Lower leg skin (tissue), 4 donors: Measurements from ENCODE around the gene RAD23B. TPM values are rescaled to one million over a fixed set of nuclear protein-coding genes. Genes with fewer than 3 reads are reported as not detected.

Source experiments
- DNase-seq, 2 donors: peaks; one replicate each; pipeline ENCODE4 v3.0.0-alpha.2; 2019; ENCODE audit warnings: low spot score in 2 of 2
- H3K4me3 ChIP-seq: fragments of 200-600 bp; sonication (generic); 2 replicates; pipeline ENCODE4 v1.5.1; 2017; ENCODE audit warnings: mild to moderate bottlenecking, low read depth; ENCODE audit not compliant: poor library complexity, severe bottlenecking
- POLR2A ChIP-seq, 2 donors: fragments of 450-650 bp; IDR thresholded peaks; one replicate each; pipeline ENCODE4 v1.6.1; 2016 to 2017; ENCODE audit warnings: antibody characterized with exemption in 2 of 2, mild to moderate bottlenecking in 1 of 2, moderate library complexity in 1 of 2
- WGBS, 2 donors: methylation state at CpG; one replicate each; pipeline ENCODE4 v1.1.5; 2018; 5-methylcytosine and 5-hydroxymethylcytosine counted together
- intact Hi-C: fragments of 100-400 bp; cut with DNase I; formaldehyde crosslinking; loops from one replicate; pipeline ENCODE4 v1.15.0; 2023; ENCODE audit warnings: low total_unique reads
- total RNA-seq, 4 donors: library from RNA; depleted of rRNA; stranded (reverse); fragments of >200 nt; gene quantifications; one replicate each; pipeline ENCODE4 v1.1.0, GENCODE V29; 2016
- TF ChIP-seq, protein P1 (sequence below), 3 donors: fragments of 450-650 bp; IDR thresholded peaks; one replicate each; pipeline ENCODE4 v1.5.1; 2016; ENCODE audit warnings: antibody characterized with exemption in 3 of 3, mild to moderate bottlenecking in 3 of 3, moderate library complexity in 2 of 3

RAD23B gene
- 100 to 1,000 TPM in 3 of 4 donors, 10 to 100 TPM in 1; 88.6 to 136 (median 114) TPM for total RNA-seq

GRCh38 chr9:107282759-107283622 is at the start of gene RAD23B:
Gene RAD23B, plus strand, starts transcription at chr9:107283279. Its CDS starts 351 bp downstream, at chr9:107283630.
- intact Hi-C loops: no loop called here
- peak in 1 of 2 donors; percentile 85 for TF ChIP-seq POLR2A (IDR thresholded peaks at IDR 0.05)
- TF ChIP-seq, protein P1, sequence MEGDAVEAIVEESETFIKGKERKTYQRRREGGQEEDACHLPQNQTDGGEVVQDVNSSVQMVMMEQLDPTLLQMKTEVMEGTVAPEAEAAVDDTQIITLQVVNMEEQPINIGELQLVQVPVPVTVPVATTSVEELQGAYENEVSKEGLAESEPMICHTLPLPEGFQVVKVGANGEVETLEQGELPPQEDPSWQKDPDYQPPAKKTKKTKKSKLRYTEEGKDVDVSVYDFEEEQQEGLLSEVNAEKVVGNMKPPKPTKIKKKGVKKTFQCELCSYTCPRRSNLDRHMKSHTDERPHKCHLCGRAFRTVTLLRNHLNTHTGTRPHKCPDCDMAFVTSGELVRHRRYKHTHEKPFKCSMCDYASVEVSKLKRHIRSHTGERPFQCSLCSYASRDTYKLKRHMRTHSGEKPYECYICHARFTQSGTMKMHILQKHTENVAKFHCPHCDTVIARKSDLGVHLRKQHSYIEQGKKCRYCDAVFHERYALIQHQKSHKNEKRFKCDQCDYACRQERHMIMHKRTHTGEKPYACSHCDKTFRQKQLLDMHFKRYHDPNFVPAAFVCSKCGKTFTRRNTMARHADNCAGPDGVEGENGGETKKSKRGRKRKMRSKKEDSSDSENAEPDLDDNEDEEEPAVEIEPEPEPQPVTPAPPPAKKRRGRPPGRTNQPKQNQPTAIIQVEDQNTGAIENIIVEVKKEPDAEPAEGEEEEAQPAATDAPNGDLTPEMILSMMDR (IDR thresholded peaks at IDR 0.05): no peak
- peak within 1 kb of the TSS; percentile 99 for H3K4me3 ChIP-seq
- WGBS, 2 donors: 0 to 1% methylated on average over 46 to 77 of the region's 101 CpGs
- DNase-seq: peak; percentile 97 to 100

DNA sequence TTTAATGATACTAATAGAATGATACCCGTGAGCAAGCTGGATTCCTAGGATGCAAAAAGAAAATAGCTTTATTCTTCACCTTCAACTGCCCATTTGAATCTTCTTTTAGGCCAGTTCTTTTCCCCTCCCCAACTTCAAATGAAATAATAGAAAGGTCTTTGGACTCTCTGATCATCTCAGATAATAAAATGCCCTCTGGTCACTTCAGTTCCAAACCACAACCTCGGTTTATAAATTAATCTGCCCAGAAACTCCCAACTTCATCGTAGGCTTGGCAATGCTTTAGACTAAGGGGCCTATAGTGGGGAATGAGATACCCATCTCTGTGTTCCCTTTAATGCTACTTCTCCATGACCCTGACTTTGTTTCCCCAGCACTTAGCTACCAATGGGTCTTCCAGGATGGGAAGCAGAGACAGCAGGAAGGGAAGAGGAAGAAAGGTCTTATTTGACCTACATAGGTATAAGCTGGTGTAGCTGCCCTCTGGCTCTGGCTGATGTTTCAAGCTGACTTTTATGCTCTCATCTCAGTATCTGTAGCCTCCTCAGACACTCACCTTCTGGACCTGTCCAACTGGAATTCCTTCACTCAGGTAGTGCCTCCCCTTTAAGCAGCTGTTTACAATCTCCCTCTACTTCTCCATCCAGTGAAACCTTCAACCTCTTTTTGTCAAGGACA is 47.2 kb upstream of the RAD23B start:
- no peak for TF ChIP-seq POLR2A (IDR thresholded peaks at IDR 0.05)
- TF ChIP-seq, protein P1 (IDR thresholded peaks at IDR 0.05): no peak
- H3K4me3 ChIP-seq: no peak overlapping the region
- intact Hi-C loops: no loop called here
- 71 to 89% methylated on average over 3 of the region's 3 CpGs for WGBS, 2 donors
- no peak for DNase-seq

DNA sequence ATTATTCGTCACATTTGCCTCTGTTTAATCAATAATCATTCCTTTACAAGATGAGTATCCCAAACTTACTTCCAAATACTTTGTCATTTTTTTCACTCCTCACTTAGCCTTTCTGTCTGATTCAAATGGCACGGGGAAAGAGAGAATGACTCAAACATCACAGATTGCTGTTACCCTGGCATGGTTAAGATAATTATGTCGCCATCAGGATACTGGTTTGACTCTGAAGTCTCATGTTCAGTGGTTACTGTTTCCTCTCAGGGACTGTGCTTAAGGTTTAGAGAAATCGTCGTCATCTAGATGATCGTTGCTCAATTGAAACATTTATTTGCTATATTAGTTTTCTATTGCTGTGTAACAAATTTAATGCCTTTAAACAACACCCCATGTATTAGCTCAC is 45.2 kb upstream of the RAD23B start:
- WGBS, 2 donors: 86 to 88% methylated on average over 6 of the region's 6 CpGs
- TF ChIP-seq POLR2A (IDR thresholded peaks at IDR 0.05): no peak
- TF ChIP-seq, protein P1 (IDR thresholded peaks at IDR 0.05): no peak
- intact Hi-C loops: no loop called here
- no peak for DNase-seq
- no peak overlapping the region for H3K4me3 ChIP-seq

DNA sequence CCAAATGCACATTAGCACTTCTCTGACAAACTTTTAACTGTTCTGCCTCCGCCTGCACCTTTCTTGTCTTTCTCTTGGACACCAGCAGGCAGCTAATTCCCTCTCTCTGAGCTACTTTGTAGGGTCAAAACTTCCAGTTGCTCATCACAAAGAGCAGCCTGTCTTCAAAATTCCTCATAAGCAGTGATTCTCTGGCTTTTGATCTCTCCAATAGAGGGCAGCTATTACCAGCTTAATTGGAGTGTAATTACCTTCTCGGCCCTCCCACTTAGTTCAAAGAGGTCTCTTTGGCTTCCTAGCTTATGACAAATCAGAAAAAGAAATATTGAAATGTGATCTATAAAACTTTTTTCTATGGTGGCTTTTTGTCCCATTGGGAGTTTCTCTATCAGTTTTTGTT is 43.6 kb upstream of the RAD23B start:
- intact Hi-C loops: no loop called here
- no peak for DNase-seq

DNA sequence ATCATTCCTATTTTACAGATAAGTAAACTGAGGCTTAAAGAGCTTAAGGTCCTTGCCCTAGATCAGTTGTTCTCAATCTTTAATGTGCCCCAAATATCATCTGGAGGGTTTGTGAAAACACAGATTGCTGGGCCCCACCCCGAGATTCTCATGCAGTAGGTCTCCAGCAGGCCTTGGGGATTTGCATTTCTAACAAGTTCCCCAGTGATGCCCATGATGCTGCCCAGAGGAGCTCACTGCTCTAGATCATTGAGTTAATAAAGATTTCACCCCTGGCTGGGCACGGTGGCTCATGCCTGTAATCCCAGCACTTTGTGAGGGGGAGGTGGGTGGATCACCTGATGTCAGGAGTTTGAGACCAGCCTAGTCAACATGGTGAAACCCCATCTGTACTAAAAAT is 42.8 kb upstream of the RAD23B start:
- WGBS, 2 donors: 74 to 89% methylated on average over 2 of the region's 2 CpGs
- TF ChIP-seq POLR2A (IDR thresholded peaks at IDR 0.05): no peak
- TF ChIP-seq, protein P1 (IDR thresholded peaks at IDR 0.05): no peak
- intact Hi-C loops: no loop called here
- DNase-seq: no peak
- no peak overlapping the region for H3K4me3 ChIP-seq

More for the DNA sequence above, 43.6 kb upstream of the RAD23B start:
- WGBS, 2 donors: 60 to 63% methylated on average over 2 of the region's 2 CpGs
- TF ChIP-seq, protein P1 (IDR thresholded peaks at IDR 0.05): no peak
- TF ChIP-seq POLR2A (IDR thresholded peaks at IDR 0.05): no peak
- no peak overlapping the region for H3K4me3 ChIP-seq
